K562 treated with DMSO at 1 percent for 4 hours (cell line): ENCODE data around the gene ERVMER34-1. TPM values are rescaled to one million over a fixed set of nuclear protein-coding genes. Genes with fewer than 3 reads are reported as not detected.

Experiments
- total RNA-seq: library from RNA; unstranded; fragments of 300-600 nt; gene quantifications from 2 replicates; pipeline ENCODE4 v1.2.3, GENCODE V29; 2022; ENCODE audit not compliant: insufficient read depth

Gene ERVMER34-1
- total RNA-seq, result 0.44 TPM in 1 of 2 replicates, not detected in the other

GRCh38 chr4:52750819-52751486, at the start of gene ERVMER34-1:
TSS of gene ERVMER34-1 (minus strand) at chr4:52751425. CDS start at chr4:52745520, 5,905 bp downstream.

Other genes with a start within 250 kb of the ERVMER34-1 start
- 3.5 and 3.9 TPM in 2 replicates for gene USP46, start 92.1 kb downstream of the ERVMER34-1 start, total RNA-seq
- 0.42 TPM in 1 of 2 replicates, not detected in the other for gene RASL11B, start 110.9 kb upstream of the ERVMER34-1 start, total RNA-seq